Measurements from ENCODE around the gene STX18.
"Not testable (repeated sequence)": the region's sequence is repeated elsewhere in the genome, so short reads cannot be mapped to it uniquely, and the experiment has no call there.

The STX18 gene

DNA sequence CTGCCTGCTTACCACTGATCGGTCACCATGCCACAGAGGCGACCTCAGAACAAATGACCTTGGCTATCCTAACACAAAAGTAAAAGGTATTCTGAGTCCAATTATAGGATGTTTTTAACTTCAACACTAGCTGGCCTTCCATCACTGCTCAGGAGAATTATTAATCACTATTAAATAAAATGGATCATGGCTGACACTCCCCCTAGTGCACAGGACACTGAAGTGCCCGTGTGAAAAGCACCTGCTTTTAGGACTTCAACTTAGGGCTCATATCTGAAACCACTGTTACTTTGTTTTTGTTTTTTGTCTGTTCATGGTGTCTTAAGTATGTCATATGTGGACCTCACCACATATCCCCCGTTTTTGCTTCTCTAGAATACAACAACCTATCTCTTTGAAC, 33.9 kb downstream of the STX18 start:
- peak; percentile 21 for DNase-seq (ENCODE audit: low read depth)

DNA sequence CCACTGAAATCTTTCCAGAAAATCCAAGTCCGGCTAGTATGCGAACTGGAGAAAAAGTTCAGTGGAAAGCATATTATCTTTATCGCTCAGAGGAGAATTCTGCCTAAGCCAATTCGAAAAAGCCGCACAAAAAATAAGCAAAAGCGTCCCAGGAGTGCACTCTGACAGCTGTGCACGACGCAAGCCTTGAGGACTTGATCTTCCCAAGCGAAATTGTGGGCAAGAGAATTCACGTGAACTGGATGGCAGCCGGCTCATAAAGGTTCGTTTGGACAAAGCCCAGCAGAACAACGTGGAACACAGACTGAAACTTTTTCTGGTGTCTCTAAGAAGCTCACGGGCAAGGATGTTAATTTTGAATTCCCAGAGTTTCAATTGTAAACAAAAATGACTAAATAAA, 34.4 kb downstream of the STX18 start:
- DNase-seq (ENCODE audit: low read depth) = no peak

DNA sequence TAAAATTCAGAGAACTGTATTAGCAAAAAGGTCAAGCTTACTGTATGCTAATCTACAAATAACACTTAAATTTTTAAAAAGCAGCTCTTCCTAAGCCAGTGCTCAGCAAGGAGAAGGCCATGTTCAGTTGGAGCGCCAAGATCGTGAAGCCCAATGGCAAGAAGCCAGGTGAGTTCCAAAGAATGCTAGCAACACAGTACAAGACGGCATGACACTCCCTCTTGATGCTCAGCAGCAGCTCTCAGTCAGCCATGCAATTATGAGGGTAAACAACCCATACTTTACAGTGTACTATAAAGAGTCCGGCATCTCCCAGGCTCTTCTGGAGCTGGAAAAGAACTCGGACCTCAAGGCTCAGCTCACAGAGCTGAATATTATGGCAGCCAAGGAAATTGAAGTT, 34.9 kb downstream of the STX18 start:
- DNase-seq (ENCODE audit: low read depth) = no peak

DNA sequence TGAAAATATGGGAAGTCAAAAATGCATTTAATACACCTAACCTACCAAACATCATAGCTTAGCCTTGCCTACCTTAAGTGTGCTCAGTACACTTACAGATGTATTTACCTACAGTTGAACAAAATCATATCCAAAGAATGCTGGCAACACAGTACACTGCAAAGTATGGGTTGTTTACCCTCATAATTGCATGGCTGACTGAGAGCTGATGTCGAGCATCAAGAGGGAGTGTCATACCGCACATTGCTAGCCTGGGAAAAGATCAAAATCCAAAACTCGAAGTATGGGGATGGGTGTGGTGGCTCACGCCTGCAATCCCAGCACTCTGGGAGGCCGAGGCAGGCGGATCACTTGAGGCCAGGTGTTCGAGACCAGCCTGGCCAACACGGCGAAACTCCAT, 36.6 kb downstream of the STX18 start:
- DNase-seq (ENCODE audit: low read depth) = not testable (repeated sequence)

DNA sequence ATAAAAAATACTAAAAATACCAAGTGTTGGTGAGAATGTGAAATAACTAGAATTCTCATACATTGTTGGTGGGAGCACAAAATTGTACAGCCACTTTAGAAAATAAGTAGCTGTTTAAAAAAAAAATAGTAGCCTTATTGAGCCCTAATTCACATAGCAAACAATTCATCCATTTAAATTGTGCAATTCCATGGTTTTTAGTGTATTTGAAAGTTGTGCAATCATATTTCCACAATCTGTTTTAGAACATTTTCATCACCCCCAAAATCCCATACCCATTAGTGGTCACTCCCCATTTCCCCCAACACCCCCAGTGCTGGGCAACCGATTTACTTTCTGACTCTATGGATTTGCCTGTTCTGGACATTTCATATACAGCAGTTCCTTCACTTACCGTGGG, 37.1 kb downstream of the STX18 start:
- no peak for DNase-seq (ENCODE audit: low read depth)

DNA sequence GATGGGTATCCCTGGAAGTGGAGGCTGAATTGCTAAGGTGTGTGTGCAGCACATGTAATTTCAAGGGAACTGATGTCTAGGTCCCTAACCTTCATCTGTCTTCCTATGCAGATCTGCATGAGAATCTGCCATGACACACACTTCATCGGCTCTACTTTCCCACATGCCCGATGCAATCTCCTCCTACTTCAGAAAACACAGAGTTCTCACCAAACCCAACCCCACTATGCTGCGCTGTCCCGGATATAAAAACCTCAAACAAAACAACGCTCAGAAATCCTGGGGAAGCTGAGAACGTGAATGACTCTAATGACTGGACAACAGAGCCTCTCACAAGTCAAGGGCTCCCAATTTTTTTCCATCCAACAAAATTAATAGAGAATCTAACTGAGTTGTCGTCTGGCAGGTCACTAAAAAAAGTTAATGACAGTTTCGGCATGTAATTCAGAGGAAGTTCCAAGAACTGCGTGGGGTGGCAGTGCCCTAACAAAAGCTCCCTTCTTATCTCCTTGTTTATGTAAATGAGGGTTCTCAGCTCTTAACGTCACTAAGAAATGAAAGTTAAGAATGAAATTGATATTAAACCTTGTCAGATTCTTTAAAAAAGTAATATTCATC, 39.0 kb downstream of the STX18 start:
- DNase-seq (ENCODE audit: low read depth) = no peak

DNA sequence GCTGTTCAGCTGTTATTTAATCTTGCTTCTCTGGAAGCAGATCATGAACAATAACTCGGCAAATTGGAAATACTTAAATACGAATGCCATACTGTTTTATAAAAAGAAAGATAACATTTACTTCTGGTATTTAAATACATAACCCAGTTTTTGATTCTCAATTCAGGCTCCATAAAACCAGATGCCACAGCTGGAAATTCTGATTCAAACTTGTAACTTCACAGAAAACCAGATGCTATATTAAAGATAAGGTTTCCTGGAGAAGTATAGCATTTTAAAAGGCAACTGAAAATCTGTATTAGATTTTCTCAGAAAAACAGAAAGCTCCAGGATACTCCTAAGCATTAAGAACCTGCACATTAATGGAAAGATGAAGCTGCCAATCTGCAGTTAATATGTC, 40.2 kb downstream of the STX18 start:
- no peak for DNase-seq (ENCODE audit: low read depth)

DNA sequence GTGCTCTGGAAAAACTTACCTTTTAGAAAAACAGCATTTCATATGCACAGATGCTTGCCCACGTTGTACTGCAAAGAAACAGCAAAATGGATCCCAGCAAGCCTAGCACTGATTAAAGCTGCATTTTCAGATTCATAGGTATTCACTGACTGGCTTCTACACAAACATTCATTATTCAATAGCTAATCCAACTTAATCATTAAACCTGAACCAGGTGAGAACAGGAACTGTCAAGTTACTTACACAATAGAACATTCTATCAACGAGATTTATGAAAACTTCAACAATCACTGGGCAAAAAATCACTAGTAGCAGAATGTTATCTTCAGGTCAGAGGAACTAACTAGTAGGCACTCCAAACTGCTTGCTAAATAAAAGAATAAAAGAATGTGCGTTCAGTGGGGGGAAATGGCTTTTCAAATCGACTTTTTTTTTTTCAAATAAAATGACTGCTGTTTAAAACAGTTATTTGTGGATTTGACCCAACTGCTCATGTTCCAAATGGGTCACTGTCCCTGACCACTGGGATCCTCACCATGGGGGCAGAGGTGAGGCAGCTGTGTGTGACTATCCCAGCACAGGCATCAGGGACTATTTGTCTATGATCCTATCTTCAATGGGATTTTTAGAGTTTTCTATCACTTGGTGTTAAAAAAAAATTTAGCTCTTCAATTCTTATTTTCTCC, 42.3 kb downstream of the STX18 start:
- DNase-seq (ENCODE audit: low read depth) = no peak

DNA sequence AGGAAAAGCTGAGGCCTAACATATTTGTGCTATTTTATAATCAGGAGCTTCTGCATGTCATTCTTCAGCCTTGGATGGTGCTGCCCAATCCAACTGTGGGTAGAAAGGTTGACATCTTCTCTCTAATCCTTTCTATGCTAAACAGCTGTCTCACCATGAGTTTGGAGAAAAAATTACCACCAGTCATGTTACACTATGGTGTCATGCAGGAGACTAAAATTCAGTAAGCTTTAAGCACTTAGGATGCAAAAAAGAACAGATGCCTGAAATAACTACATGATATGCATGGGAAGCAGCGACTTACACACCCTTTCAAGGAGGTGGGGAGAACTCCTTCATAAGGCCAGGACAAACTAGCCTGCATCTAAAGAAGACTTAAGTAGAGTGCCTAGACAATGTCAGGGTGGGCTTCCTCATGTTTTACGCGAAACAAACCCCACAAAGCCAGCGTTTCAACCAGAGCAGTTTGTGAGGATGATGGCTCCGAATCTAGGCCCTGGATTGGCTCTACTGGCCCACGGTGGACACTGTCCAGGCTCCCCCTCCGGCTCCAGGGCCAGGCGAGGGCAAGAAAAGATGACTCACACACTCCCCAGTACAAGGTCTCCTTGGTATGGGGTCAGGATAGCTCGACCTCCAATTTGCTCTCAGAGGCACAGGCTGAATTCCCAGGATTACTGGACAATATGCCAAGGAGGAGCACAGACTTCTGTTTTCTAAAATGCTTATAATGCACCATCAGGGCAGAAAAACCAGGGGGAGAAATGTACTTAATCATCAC, 45.1 kb downstream of the STX18 start:
- DNase-seq (ENCODE audit: low read depth) = no peak

DNA sequence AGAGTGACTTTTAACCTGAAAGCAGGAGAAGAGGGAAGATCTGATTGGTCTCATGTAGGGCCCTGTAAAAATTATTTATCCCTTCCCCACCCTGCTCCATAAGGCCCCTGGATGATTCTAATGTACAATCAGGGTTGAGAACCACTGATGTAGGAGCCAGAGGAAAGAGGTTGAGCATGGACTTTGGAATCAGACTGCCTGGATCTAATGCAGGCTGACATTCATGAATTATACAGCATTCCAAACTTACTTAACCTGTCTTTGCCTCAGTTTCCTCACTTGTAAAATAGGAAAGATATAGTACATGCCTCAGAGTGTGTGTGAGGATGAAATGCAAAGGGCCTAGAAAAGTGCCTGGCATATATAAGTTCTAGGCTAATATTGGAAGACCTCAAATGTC, 47.0 kb downstream of the STX18 start:
- DNase-seq (ENCODE audit: low read depth) = no peak

DNA sequence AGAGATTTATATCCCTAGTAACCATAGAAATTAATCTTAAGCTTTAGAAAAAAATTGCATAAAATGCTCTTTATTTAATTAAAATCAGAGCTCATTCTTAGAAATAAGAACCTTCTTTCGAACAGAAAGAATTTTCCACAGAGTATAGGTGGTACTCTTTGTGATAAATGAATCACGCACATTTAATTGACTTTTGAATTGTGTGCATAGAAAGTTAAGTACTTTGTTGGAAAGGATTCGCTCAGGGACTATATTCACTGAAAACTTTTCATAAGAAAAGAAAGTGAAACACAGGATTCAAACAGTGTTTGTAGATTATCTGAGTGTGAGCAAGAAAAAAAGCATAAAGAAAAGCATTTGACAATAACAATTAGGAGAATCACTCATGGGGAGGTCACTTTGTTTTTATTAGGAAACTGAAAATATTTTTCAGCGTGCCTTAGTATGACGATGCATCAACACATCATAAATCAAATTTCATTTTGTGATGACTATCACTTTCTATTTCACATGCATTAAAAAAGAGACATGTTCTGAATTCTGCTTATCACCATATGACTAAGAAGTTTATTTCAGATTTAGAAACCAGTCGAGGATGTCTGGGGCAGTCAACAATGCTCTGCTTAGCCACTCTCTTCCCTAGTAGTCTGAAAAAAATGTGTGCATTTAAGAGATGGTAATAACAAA, 49.5 kb downstream of the STX18 start:
- peak; percentile 75 for DNase-seq (ENCODE audit: low read depth)

DNA sequence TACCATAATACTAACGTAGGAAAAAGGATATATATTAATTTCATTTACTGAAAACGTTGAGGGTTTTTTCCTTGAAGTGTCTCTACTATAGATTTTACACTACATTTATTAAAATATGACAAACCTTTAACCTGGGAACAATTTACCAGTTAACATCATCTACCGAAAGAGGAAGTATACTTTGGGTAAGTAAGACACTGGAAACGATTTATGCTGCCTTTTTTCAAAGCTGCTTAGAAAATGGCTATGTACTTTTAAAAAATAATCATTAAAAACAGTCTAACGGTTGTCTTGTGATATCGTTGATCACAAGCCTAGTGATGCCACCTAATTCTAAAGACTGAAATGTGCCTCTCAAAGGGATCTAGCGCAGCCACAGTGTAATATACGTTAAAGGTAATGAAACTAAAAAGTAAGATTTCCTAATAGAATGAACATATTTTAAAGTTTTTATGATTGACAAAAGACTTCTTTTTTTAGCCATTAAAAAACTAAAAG, 50.4 kb downstream of the STX18 start:
- DNase-seq (ENCODE audit: low read depth) = no peak

DNA sequence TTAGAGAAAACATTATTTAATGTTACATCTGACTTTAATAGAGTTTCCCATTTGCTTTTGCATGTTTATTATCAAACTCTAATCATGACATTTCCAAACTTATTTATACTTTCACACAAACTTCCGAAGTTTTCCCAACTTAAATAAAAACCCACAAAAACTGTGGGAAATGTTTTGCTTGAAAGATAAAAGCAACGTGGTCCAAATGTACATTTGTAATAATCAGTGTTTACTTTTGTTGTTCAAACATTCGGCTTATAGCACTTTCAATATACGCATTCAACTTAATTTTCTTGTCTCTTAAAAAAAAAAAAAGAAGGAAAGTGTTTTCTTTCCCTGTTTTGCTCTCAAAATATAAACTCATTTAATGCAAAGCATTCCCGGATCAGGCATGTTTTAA, 51.0 kb downstream of the STX18 start:
- DNase-seq (ENCODE audit: low read depth) = no peak

DNA sequence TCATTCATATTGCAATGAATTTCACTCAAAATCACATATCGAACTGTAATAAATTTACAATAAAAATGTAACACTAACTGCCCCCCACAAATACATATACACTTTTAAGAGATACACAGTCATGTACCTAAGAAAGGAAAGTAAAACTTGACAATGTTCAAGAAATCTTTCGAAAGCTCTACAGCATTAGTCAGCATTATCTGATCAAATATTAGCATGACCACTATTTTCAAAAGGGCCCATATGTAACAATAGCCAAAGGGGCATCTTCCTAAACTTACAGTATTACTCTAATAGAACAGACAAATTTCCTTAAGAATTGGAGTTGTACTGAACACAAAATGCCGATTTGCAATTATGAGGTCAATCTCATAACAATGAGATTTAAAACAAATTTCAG, 51.8 kb downstream of the STX18 start:
- DNase-seq (ENCODE audit: low read depth) = peak; percentile 49

DNA sequence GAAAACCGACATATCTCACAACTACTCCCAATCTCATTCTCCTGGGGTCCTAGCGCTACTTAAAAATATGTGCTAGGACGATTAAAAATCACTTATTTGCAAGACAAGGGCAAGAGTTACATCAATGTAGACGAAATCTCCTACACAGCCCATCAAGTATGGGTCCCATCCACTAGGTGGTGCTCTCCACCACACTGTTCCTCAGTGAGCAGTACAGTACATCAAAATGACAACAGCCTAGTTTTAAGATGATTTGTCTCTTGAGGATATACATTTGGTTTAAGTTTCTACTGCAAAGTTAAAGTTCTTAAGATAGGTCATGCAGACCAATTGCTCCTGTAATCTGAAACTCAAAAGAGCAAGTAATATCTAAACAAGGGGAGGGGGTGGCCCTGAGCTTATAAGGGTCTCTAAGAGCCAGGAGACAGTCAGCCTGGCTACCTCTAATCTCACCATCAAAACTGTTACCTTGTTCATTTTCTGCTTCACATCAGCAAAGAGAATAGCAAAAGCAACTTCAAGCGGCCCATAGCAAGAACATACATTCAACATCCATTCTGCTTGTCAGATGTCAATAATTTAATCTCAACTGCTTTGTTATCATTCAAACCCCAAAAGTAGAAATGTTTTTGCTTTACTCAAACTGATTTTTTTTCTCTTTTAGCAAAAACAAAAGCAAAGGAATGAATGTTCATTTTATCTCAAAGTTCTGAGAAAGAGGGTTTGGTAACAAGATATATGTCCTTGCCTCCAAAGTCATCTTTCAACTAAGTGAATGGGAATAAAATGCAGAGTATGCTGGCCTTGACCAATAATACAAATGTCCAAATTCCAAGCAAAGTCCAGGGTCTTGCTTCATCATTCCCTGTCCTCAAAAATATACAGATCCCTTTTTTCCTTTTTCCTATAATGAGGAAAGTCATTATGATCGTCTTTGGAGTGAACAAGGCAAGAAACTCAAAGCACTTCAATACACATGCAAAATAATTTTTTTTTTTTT, 53.1 kb downstream of the STX18 start:
- peak; percentile 78 for DNase-seq (ENCODE audit: low read depth)

DNA sequence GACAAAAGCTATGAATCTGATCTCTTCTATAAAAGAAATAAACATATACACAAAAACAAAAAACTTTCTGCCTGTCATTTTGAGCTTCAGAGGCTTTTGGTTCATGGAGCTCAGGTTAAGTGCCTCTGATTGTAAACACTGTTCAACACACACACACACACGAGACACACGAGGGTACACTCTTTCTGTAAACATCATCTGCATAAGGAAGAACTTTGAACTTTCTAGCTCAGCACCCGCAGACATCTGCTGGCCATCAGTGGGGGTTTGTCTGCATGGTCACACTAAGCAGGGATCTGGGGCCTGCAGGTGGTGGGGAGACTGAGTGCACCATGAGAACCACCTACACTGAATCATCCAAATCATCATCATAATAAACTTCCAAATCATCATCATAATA, 54.9 kb downstream of the STX18 start:
- DNase-seq (ENCODE audit: low read depth) = no peak

DNA sequence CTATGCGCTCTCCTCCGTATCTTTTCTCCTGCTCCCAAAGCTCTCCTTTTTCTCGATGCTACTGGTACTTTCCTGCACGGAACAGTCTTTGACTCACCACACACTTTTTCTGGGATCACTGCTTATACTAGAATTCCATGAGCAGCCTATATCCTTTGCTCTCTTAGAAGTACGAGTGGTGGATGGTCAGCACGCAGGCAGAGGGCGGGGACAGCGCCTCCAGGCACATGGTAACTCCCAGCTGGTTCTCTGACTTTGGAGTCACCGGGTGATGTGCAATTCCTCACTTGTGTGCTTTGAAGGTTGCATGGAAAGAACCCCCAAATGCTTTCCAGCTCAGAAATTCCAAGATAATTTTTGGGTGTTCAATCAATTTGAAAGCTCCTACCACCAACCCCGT, 56.0 kb downstream of the STX18 start:
- DNase-seq (ENCODE audit: low read depth) = no peak

DNA sequence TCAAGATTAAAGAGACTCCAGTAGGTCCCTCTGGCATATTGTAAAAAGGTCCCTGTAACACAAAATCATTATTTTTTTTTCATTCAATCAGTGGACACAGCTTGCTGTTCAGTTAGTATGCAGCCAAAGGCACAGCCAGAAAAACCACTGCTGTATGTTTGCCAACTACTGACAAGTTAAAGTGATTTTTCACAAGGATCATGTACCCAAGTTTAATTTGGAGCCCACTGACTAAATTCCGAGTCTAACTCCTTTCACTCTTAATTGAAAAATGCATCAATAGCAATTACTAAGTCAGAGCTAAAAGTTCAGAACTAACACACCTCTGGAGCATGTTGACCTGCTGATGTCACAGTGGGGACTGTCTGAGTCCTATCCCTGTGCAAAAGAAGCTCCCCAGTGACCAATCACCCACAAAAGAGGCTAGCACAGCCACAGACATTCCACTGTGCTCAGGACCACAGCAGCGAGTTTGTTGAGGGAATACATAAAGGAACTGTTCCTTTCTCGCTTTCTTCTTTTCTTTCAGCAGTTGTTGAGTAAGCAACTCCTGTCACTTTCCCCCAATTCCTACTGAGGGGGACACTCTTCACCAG, 60.4 kb downstream of the STX18 start:
- no peak for DNase-seq (ENCODE audit: low read depth)

DNA sequence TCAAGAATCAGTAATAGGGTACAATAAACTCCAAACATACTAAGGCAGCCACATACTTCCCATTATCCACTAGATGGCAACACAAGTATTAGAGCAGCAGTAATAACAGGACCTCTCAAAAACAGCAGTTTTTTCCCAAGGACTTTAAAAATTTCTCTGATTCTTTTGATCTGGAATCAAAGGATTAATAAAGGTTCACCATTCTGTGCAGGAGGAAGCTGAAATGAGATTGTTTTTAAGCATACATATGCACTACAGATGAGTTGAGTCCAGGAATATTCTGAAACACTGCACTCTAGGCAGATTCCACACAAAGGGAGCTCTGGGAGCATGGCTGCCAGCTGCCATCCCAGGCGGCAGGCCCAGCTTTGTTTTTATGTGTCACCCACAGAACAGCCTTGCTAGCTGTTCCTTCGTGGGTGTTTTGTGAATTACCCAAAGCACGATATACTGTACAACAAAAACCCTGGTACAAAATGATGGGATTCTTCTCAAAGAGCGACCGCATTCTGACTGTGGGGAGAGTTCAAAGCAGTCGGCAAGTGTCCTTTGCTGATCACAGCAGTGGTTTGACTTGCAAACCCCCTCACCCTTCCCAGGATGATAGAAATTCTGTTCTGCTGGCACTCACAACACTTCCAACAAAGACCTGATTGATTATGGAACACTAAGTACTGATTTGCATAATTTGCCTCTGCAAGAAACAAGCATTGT, 61.0 kb downstream of the STX18 start:
- peak; percentile 19 for DNase-seq (ENCODE audit: low read depth)

DNA sequence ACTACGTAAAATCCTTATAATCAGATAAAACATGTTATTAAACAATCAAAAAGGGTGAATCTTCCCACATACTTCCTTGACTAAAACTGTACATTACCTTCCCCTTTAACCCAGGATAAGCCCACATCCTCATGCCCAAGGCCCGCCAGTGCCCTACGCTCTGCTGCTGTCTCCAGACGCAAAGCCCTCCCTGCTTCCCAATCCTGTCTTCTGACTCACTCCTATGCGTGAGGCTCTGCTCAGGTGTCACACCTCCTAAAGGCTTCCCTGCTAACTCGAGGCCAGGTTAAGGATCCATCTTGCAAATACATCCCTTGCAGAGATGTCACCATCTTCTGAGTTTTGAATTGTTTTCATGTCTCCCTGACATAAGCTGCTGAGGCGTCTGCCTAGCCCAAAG, 61.6 kb downstream of the STX18 start:
- no peak for DNase-seq (ENCODE audit: low read depth)
